Neural cell (in vitro differentiated cells): Measurements from ENCODE around the gene PAEP. TPM values are rescaled to one million over a fixed set of nuclear protein-coding genes. Genes with fewer than 3 reads are reported as not detected.

Source experiments
- H2AFZ ChIP-seq: fragments of 200-600, 300-800 bp; sonication (generic), shearing (Covaris generic); 2 replicates; pipeline ENCODE4 v1.6.0; 2014; ENCODE audit warnings: low read depth, mild to moderate bottlenecking, antibody characterized with exemption, low read length, moderate library complexity
- H3F3A ChIP-seq: fragments of 200-600 bp; shearing (Covaris generic); 2 replicates; pipeline ENCODE4 v1.6.1; 2016; ENCODE audit warnings: mild to moderate bottlenecking, moderate library complexity, mixed read lengths, antibody characterized with exemption, low read length; ENCODE audit not compliant: insufficient read depth, poor library complexity, severe bottlenecking
- H3K27ac ChIP-seq: fragments of 200-600, 300-800 bp; sonication (generic), shearing (Covaris generic); 2 replicates; pipeline ENCODE4 v1.5.1; 2014; ENCODE audit warnings: mild to moderate bottlenecking, low read length, moderate library complexity
- H3K27me3 ChIP-seq: fragments of 300-800, 200-600 bp; sonication (generic), shearing (Covaris generic); 2 replicates; pipeline ENCODE4 v1.6.0; 2014; ENCODE audit warnings: mild to moderate bottlenecking, low read depth, low read length, moderate library complexity; ENCODE audit not compliant: insufficient read depth
- H3K36me3 ChIP-seq: fragments of 300-800, 200-600 bp; sonication (generic), shearing (Covaris generic); 2 replicates; pipeline ENCODE4 v1.5.1; 2014; ENCODE audit warnings: mild to moderate bottlenecking, antibody characterized with exemption, low read length, moderate library complexity; ENCODE audit not compliant: insufficient read depth
- H3K4me2 ChIP-seq: fragments of 300-800, 200-600 bp; sonication (generic), shearing (Covaris generic); 2 replicates; pipeline ENCODE4 v1.6.0; 2014; ENCODE audit warnings: mild to moderate bottlenecking, low read length
- H3K4me3 ChIP-seq: fragments of 300-800, 200-600 bp; sonication (generic), shearing (Covaris generic); 2 replicates; pipeline ENCODE4 v1.5.1; 2014; ENCODE audit warnings: mild to moderate bottlenecking, low read length, moderate library complexity
- H3K79me2 ChIP-seq: fragments of 200-600 bp; shearing (Covaris generic); replicated peaks from 2 replicates; pipeline ENCODE4 v1.6.0; 2014; ENCODE audit warnings: mild to moderate bottlenecking, low read length, moderate library complexity; ENCODE audit not compliant: insufficient read depth
- H3K9ac ChIP-seq: fragments of 300-800, 200-600 bp; sonication (generic), shearing (Covaris generic); 2 replicates; pipeline ENCODE4 v1.6.1; 2016; ENCODE audit warnings: mild to moderate bottlenecking, low read length, mixed read lengths
- H3K9me2 ChIP-seq: fragments of 200-600 bp; shearing (Covaris generic); 2 replicates; pipeline ENCODE4 v1.6.1; 2016; ENCODE audit warnings: mild to moderate bottlenecking, low read length, mixed read lengths; ENCODE audit not compliant: insufficient read depth
- H3K9me3 ChIP-seq: fragments of 200-600, 300-800 bp; sonication (generic), shearing (Covaris generic); 2 replicates; pipeline ENCODE4 v1.6.1; 2016; ENCODE audit warnings: mild to moderate bottlenecking, mixed run types, low read length, moderate library complexity, mixed read lengths
- H4K20me1 ChIP-seq: fragments of 200-600 bp; shearing (Covaris generic); 2 replicates; pipeline ENCODE4 v1.6.1; 2016; ENCODE audit warnings: mild to moderate bottlenecking, mixed run types; ENCODE audit not compliant: insufficient read depth
- CTCF ChIP-seq: fragments of 450-650 bp; IDR thresholded peaks from 2 replicates; pipeline ENCODE4 v1.5.1; 2014; ENCODE audit warnings: antibody characterized with exemption, mild to moderate bottlenecking, moderate library complexity; ENCODE audit not compliant: poor library complexity, severe bottlenecking
- EP300 ChIP-seq: fragments of 450-650 bp; conservative IDR thresholded peaks from 2 replicates; pipeline ENCODE4 v1.6.1; 2014; ENCODE audit warnings: antibody characterized with exemption, mild to moderate bottlenecking, moderate library complexity; ENCODE audit not compliant: poor library complexity, severe bottlenecking
- EZH2 ChIP-seq: fragments of 200-600, 300-800 bp; shearing (Covaris generic), sonication (generic); IDR thresholded peaks from 2 replicates; pipeline ENCODE4 v1.6.1; 2014; ENCODE audit warnings: antibody characterized with exemption, low read length, borderline replicate concordance, mild to moderate bottlenecking; ENCODE audit not compliant: insufficient read depth, poor library complexity, severe bottlenecking
- MXI1 ChIP-seq: fragments of 450-650 bp; conservative IDR thresholded peaks from 2 replicates; pipeline ENCODE4 v1.6.1; 2014; ENCODE audit warnings: antibody characterized with exemption, mild to moderate bottlenecking; ENCODE audit not compliant: poor library complexity, severe bottlenecking
- POLR2AphosphoS5 ChIP-seq: IDR thresholded peaks from 2 replicates; pipeline ENCODE4 v1.6.1; 2012
- RAD21 ChIP-seq: fragments of 450-650 bp; conservative IDR thresholded peaks from 2 replicates; pipeline ENCODE4 v1.6.1; 2014; ENCODE audit warnings: antibody characterized with exemption, mild to moderate bottlenecking, moderate library complexity
- SMC3 ChIP-seq: fragments of 450-650 bp; conservative IDR thresholded peaks from 2 replicates; pipeline ENCODE4 v1.6.1; 2014; ENCODE audit warnings: antibody characterized with exemption, mild to moderate bottlenecking, moderate library complexity; ENCODE audit not compliant: poor library complexity
- TAF1 ChIP-seq: IDR thresholded peaks from 2 replicates; pipeline ENCODE4 v1.6.1; 2012; ENCODE audit warnings: low read depth
- polyA plus RNA-seq: library from polyadenylated mRNA; depleted of rRNA; stranded (reverse); fragments of >200 nt; gene quantifications from 2 replicates; pipeline ENCODE4 v1.2.3, GENCODE V29; 2014
- TF ChIP-seq, protein P1 (sequence below): IDR thresholded peaks from 2 replicates; pipeline ENCODE4 v1.6.1; 2012; ENCODE audit warnings: borderline replicate concordance

Gene PAEP
- polyA plus RNA-seq, 1 donor from 2014 or later, result not detected

- no peak for TF ChIP-seq EZH2
- TF ChIP-seq EP300, result no peak
- TF ChIP-seq CTCF, result no peak
- TF ChIP-seq SMC3, result no peak
- TF ChIP-seq RAD21, result no peak
- TF ChIP-seq MXI1, result no peak
- TF ChIP-seq, protein P1, sequence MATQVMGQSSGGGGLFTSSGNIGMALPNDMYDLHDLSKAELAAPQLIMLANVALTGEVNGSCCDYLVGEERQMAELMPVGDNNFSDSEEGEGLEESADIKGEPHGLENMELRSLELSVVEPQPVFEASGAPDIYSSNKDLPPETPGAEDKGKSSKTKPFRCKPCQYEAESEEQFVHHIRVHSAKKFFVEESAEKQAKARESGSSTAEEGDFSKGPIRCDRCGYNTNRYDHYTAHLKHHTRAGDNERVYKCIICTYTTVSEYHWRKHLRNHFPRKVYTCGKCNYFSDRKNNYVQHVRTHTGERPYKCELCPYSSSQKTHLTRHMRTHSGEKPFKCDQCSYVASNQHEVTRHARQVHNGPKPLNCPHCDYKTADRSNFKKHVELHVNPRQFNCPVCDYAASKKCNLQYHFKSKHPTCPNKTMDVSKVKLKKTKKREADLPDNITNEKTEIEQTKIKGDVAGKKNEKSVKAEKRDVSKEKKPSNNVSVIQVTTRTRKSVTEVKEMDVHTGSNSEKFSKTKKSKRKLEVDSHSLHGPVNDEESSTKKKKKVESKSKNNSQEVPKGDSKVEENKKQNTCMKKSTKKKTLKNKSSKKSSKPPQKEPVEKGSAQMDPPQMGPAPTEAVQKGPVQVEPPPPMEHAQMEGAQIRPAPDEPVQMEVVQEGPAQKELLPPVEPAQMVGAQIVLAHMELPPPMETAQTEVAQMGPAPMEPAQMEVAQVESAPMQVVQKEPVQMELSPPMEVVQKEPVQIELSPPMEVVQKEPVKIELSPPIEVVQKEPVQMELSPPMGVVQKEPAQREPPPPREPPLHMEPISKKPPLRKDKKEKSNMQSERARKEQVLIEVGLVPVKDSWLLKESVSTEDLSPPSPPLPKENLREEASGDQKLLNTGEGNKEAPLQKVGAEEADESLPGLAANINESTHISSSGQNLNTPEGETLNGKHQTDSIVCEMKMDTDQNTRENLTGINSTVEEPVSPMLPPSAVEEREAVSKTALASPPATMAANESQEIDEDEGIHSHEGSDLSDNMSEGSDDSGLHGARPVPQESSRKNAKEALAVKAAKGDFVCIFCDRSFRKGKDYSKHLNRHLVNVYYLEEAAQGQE, result no peak
- TF ChIP-seq POLR2AphosphoS5, result no peak
- TF ChIP-seq TAF1, result no peak
- no peak overlapping the region for H3K27ac ChIP-seq
- H3K79me2 ChIP-seq, result no peaks in the 10 kb centered on the region
- H4K20me1 ChIP-seq, result no peaks in the 10 kb centered on the region
- H3K36me3 ChIP-seq, result no peaks in the 10 kb centered on the region
- no peak overlapping the region for H3K4me3 ChIP-seq
- H3F3A ChIP-seq, result no peaks in the 10 kb centered on the region
- H3K9me3 ChIP-seq, result no peaks in the 10 kb centered on the region
- H3K9ac ChIP-seq, result no peak overlapping the region
- H3K27me3 ChIP-seq, result no peaks in the 10 kb centered on the region
- no peak overlapping the region for H3K4me2 ChIP-seq
- H3K9me2 ChIP-seq, result no peaks in the 10 kb centered on the region
- H2AFZ ChIP-seq, result no peak overlapping the region
These were observed 3.6 kb downstream of the PAEP start for GRCh38 chr9:135565141-135565628.

DNA sequence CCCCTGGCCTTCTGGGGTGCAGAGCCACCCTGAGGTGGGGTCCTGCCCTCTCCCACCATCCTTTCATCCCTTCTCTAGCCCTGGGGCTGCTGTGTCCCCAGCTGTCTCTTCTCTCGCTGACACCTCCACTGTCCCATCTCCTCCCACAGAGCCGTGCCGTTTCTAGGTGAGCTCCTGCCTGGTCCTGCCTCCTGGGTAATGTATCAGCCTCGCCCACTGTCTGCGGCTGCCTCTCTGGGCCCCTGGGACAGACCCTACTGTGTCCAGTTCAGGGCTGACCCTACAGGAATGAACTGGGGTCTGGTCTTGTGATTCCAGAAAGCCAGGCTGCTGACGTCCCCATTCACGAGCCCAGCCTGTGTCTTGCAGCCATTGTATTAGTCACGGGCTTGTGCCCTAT, 4.1 kb downstream of the PAEP start:
- Histone ChIP-seq H3K9me3 (no peaks in the 10 kb centered on the region), H3K27ac (no peak overlapping the region), H3K4me2 (no peak overlapping the region), H4K20me1 (no peaks in the 10 kb centered on the region), H3K79me2 (no peaks in the 10 kb centered on the region), H3K36me3 (no peaks in the 10 kb centered on the region), H2AFZ (no peak overlapping the region), H3F3A (no peaks in the 10 kb centered on the region), H3K9ac (no peak overlapping the region), H3K9me2 (no peaks in the 10 kb centered on the region), H3K27me3 (no peaks in the 10 kb centered on the region), H3K4me3 (no peak overlapping the region)
- TF ChIP-seq EP300 (no peak), MXI1 (no peak), TAF1 (no peak), CTCF (no peak), POLR2AphosphoS5 (no peak), RAD21 (no peak), SMC3 (no peak)
- TF ChIP-seq, protein P1, result no peak
